Mononuclear cell (primary cell): ENCODE results near the gene TIE1. TPM values are rescaled to one million over a fixed set of nuclear protein-coding genes. Genes with fewer than 3 reads are reported as not detected.

Source experiments
- H3K27me3 ChIP-seq: 2 replicates; pipeline ENCODE4 v1.6.0; 2011; ENCODE audit warnings: low read length, control low read depth; ENCODE audit not compliant: insufficient read depth
- H3K4me1 ChIP-seq: 2 replicates; pipeline ENCODE4 v1.5.1; 2011; ENCODE audit warnings: mild to moderate bottlenecking, low read length, control low read depth; ENCODE audit not compliant: insufficient read depth
- H3K4me3 ChIP-seq: 2 replicates; pipeline ENCODE4 v1.5.1; 2011; ENCODE audit warnings: mild to moderate bottlenecking, low read length, moderate library complexity
- H3K9me3 ChIP-seq: 2 replicates; pipeline ENCODE4 v1.5.1; 2011; ENCODE audit warnings: low read depth, mild to moderate bottlenecking, control low read depth, low read length
- total RNA-seq: library from RNA; depleted of rRNA; stranded (reverse); fragments of >200 nt; gene quantifications from one replicate; pipeline ENCODE4 v1.2.3, GENCODE V29; 2012

The TIE1 gene
- total RNA-seq, 1 donor: 0.94 TPM

GRCh38 chr1:43282220-43283195 is 18.3 kb upstream of the TIE1 start:
- H3K9me3 ChIP-seq: no peaks in the 10 kb centered on the region
- H3K4me3 ChIP-seq: no peak overlapping the region
- H3K27me3 ChIP-seq: no peaks in the 10 kb centered on the region
- H3K4me1 ChIP-seq: no peaks in the 10 kb centered on the region

DNA sequence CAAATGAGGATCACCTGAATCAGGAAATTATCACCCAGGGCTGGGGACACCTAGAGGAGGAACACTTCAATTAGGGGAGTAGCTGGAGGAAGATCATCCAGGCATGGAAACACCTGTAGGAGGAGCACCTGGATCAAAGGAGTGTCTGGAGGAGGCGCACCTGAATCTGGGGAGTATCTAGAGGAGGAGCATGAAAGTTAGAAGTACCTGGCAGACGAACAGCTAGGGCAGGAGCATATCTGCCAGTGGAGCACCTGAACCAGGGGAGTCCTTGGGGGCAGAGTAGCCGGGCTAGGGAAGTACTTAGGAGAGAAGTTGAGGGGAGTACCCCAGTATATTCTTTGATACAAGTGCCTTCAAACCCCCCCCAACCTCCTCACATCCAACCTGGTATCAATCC is 16.7 kb upstream of the TIE1 start:
- Histone ChIP-seq H3K4me1 (no peaks in the 10 kb centered on the region), H3K27me3 (no peaks in the 10 kb centered on the region), H3K9me3 (no peaks in the 10 kb centered on the region), H3K4me3 (no peak overlapping the region)

GRCh38 chr1:43284546-43285110 is 16.2 kb upstream of the TIE1 start:
- H3K27me3 ChIP-seq: no peaks in the 10 kb centered on the region
- no peaks in the 10 kb centered on the region for H3K4me1 ChIP-seq
- H3K4me3 ChIP-seq: no peak overlapping the region
- no peaks in the 10 kb centered on the region for H3K9me3 ChIP-seq

DNA sequence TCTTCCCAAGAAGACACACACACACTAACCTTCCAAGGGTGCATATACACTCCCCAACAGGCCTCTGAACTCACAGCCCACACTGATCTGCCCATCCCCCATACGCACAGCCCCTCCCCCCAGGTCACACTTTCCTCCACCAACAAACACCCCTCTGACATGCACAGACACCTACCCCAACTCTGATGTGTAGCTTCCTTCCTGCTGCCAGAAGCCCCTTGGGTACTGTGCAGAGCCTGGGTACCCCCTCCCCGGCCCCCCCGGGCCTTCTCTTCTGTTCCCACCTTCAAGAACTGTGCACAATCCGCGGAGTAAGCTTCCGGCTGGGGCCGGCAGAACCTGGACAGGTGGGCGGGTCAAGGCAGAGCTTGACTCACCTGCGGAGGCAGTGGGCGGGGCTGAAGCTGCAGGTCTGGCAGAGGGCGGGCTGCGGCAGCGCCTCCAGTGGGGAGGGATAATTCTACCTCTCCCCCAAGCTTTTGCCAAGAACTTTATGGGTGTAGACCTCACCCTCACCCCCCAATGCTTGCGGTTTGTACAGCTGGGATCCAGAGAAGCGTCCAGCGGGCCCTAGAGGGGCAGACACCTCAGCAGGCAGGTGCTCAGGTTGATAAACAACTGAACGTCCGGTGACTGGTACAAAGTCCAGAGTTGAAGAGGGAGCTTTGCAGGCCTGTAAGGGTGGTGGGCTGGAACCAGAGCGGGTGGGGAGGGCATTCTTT is 15.4 kb upstream of the TIE1 start, which contains the start of gene C1orf210:
Gene C1orf210 (minus strand): TSS at position 313 of the 722 bp plus-strand sequence. CDS start 2,311 bp downstream, outside the sequence.
- H3K4me3 ChIP-seq: no peak within 1 kb of the TSS
- no peaks in the 10 kb centered on the region for H3K4me1 ChIP-seq
- no peaks in the 10 kb centered on the region for H3K27me3 ChIP-seq

DNA sequence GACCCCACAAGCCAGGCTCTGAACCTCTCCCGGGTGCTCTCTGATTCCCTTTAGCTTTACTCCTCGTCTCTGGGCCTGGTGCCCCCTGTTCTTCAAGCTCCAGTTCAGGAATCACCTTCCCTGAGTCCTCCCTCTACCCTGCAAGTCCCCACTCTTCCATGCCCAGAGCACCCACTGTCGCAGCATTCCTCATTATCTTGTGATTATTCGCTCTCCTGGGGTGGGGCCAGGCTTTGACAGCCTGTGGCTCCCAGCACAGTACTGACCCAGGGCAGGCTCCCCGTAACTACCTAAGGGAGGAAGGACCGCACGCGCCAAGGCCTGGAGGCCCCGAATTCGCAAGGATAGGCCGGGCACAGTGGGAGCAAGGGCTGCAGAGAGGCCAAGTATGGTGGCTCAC is 14.7 kb upstream of the TIE1 start:
- Histone ChIP-seq H3K27me3 (no peaks in the 10 kb centered on the region), H3K9me3 (no peaks in the 10 kb centered on the region), H3K4me1 (no peaks in the 10 kb centered on the region), H3K4me3 (no peak overlapping the region)

More for the DNA sequence above, 15.4 kb upstream of the TIE1 start, which contains the start of gene C1orf210:
- H3K9me3 ChIP-seq: no peaks in the 10 kb centered on the region

DNA sequence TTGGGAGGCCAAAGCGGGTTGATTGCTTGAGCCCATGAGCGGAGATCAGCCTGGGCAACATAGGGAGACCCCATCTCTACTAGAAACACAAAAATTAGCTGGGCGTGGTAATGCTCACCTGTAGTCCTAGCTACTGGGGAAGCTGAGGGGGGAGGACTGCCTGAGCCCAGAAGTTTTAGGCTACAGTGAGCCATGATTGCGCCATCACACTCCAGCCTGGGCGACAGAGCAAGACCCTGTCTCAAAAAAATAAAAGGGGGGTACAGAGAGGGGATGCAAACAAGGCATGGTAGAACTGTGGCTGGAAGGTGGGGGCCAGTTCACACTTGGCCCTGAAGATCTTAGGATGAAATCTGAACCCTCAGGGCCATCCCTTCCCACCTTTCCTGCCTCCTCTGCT is 14.2 kb upstream of the TIE1 start:
- Histone ChIP-seq H3K4me1 (no peaks in the 10 kb centered on the region), H3K27me3 (no peaks in the 10 kb centered on the region), H3K4me3 (no peak overlapping the region), H3K9me3 (no peaks in the 10 kb centered on the region)

DNA sequence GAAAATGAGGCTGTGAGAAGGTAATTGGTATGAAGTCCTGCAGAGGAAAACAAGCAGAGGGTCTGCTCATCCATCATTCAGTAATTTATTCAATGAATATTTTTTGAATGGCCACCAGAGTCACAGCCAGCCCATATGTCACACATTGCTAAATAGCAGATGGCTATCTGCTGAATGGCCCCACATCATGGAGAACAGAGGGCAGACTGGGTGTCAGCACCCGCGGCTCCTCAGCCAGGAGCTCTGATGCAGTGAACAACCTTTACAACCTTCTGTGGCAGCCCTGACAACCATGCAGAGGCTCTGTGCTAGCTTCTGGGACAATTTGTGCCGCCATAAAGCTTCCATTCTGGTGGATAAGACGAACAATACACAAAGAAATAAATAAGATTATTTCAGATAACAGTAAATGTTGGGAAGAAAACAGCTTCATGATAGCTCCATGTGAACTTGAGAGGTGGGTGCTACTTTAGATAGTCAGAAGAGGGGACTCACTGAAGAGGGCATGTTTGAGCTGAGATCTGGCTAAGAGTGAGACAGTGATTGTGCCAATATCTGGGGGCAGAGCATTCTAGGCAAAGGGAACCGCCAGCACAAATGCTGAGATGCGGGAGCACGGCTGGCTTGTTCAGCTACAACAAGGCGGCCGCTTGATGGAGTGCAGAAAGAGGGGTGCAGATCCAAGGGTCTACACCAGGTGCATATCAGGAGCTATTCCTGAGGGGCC is 12.6 kb upstream of the TIE1 start:
- Histone ChIP-seq H3K9me3 (no peaks in the 10 kb centered on the region), H3K4me1 (no peaks in the 10 kb centered on the region), H3K27me3 (no peaks in the 10 kb centered on the region), H3K4me3 (no peak overlapping the region)

DNA sequence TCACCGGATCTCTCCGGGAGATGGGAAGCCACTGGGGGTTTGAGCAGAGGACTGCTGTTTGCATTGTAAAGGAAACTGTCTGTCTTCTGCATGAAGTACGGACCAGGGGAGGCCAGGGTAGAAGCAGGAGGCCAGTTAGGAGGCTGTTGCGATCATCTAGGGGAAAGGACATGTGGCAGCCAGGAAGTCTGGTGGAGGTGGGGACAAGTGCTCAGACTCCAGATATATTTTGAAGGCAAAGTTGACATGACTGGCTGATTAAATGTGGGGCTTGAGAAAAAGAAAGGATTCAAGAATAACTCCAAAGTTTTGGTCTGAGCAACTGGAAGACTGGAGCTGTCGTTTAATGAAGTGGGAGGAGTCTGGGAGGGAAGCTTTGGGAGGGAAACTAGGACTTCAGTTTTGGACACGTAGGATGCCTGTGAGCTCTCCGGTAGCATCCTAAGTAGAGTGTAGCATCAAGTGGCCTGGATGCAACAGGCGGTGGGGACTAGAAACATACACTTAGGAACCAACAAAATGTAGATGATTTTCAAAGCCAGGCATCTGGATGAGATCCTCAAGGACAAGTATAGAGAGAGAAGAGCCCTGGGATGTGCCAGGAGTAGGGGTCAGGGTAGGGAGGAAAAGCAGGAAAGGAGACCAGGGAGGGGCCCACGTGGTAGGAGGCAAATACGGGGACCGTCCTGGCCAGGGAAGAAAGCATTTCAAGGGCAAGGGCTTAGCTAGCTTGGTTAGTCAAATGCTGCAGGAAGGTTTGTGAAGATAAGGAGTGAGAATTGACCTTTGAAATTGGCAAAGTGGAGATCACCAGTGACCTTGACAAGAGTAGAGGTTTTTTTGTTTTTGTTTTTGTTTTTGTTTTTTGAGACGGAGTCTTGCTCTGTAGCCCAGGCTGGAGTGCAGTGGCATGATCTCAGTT is 11.7 kb upstream of the TIE1 start:
- H3K27me3 ChIP-seq: no peaks in the 10 kb centered on the region
- no peaks in the 10 kb centered on the region for H3K4me1 ChIP-seq
- H3K4me3 ChIP-seq: no peak overlapping the region
- no peaks in the 10 kb centered on the region for H3K9me3 ChIP-seq

DNA sequence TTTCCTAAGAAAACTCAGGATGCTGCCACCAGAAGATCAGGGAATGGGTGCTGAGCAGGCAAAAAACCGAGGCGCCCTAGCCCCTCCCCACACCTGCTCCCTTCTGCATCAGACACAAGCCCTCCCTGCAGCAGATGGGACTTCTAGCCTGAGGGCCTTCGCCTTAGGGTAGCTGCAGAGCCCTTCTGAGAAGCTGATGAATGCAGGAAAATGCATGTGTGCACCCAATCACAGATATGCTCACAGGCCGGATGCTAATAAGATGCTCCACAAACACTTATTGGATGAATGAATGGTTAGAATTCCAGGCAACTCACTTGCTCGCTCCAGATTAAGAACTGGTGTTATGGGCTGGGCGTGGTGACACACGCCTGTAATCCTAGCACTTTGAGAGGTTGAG is 8.6 kb upstream of the TIE1 start:
- no peaks in the 10 kb centered on the region for H3K4me1 ChIP-seq
- no peaks in the 10 kb centered on the region for H3K9me3 ChIP-seq

DNA sequence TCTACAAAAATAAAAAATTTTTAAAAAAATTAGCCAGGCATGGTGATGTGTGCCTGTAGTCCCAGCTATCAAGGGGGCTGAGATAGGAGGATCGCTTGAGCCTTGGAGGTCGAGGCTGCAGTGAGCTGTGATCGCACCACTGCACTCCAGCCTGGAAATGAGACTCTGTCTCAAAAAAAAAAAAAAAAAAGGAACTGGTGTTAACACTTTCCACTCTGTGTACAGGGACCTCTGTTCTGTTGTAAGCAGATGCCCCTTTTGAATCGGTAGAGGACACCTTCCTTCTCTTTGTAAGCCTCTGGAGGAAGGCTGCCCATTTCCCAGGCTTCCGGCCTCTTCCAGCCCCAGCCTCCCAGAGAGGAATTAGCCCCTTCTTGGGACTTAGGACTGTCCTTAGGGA is 8.1 kb upstream of the TIE1 start:
- no peaks in the 10 kb centered on the region for H3K4me1 ChIP-seq
- no peaks in the 10 kb centered on the region for H3K27me3 ChIP-seq
- H3K4me3 ChIP-seq: no peak overlapping the region
- no peaks in the 10 kb centered on the region for H3K9me3 ChIP-seq

More for the DNA sequence above, 8.6 kb upstream of the TIE1 start:
- H3K27me3 ChIP-seq: no peaks in the 10 kb centered on the region
- H3K4me3 ChIP-seq: no peak overlapping the region

DNA sequence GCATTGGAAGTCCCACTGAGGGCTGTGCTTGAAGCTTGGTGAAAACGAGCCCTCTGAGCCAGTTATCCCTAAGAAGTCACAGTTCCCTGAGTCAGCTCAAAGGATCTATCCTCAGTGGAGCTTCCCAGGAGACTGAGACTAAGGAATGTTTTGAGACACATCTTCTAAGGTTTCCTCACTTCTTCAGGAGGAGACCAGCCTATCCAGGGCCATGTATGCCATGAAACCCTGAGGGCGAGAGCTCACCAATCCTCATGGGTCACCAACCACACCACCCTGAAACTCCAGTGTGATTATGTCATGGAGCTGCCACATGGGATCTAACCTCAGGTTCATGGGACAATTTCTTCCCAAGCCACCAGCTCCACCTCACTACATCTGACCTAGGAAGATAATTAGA is 7.6 kb upstream of the TIE1 start:
- Histone ChIP-seq H3K4me1 (no peaks in the 10 kb centered on the region), H3K4me3 (no peak overlapping the region), H3K9me3 (no peaks in the 10 kb centered on the region), H3K27me3 (no peaks in the 10 kb centered on the region)

GRCh38 chr1:43293896-43294760 is 6.7 kb upstream of the TIE1 start:
- Histone ChIP-seq H3K4me3 (no peak overlapping the region), H3K4me1 (no peaks in the 10 kb centered on the region), H3K9me3 (no peaks in the 10 kb centered on the region), H3K27me3 (no peaks in the 10 kb centered on the region)

DNA sequence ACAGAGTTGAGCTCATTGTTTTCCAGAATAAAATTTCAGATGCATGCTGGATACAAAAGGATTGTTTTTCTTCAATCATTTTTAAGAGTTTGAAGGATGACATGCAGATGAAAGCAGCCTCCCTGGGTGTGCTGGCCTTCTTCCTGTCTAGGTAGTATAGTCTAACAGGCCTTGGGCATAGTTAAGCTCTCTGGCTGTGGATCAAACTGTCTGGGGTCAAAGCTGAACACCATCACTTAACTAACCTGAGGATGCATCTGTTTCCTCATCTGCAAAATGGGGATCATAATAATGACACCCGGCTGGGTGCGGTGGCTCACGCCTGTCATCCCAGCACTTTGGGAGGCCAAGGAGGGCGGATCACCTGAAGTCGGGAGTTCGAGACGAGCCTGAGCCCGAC is 6.0 kb upstream of the TIE1 start:
- Histone ChIP-seq H3K27me3 (no peaks in the 10 kb centered on the region), H3K4me1 (no peaks in the 10 kb centered on the region), H3K9me3 (no peaks in the 10 kb centered on the region), H3K4me3 (no peak overlapping the region)
